Upper lobe of left lung (tissue), 6 donors: Measurements from ENCODE around the gene PBXIP1. TPM values are rescaled to one million over a fixed set of nuclear protein-coding genes. Genes with fewer than 3 reads are reported as not detected.

ENCODE experiments used
- ATAC-seq, 2 donors: fragments of 200-7000 bp; cut with Tn5 transposase; one replicate each; pipeline ENCODE4 v1.9.1; 2022; ENCODE audit warnings: mild to moderate bottlenecking in 2 of 2, moderate library complexity in 2 of 2; ENCODE audit not compliant: low FRiP score in 2 of 2
- DNase-seq, 2 donors: peaks; one replicate each; pipeline ENCODE4 v3.0.0-alpha.2; 2019 to 2020
- H3K27ac ChIP-seq, 4 donors: fragments of 200-600 bp; sonication (generic); one replicate each; pipeline ENCODE4 v1.5.1; 2016 to 2019
- H3K27me3 ChIP-seq, 4 donors: fragments of 200-600 bp; sonication (generic); one replicate each; pipeline ENCODE4 v1.5.1; 2017 to 2019
- H3K36me3 ChIP-seq, 4 donors: fragments of 200-600 bp; sonication (generic); one replicate each; pipeline ENCODE4 v1.5.1; 2016 to 2019
- H3K4me1 ChIP-seq, 4 donors: fragments of 200-600 bp; sonication (generic); one replicate each; pipeline ENCODE4 v1.5.1; 2018 to 2019
- H3K4me3 ChIP-seq, 4 donors: fragments of 200-600 bp; sonication (generic); one replicate each; pipeline ENCODE4 v1.5.1; 2017 to 2019; ENCODE audit warnings: mild to moderate bottlenecking in 2 of 4, moderate library complexity in 1 of 4
- H3K9me3 ChIP-seq, 4 donors: fragments of 200-600 bp; sonication (generic); one replicate each; pipeline ENCODE4 v1.5.1; 2018 to 2019
- EP300 ChIP-seq, 4 donors: sonication (generic); formaldehyde crosslinking; IDR thresholded peaks; one replicate each; pipeline ENCODE4 v1.5.1; 2017; ENCODE audit warnings: antibody characterized with exemption in 4 of 4, control low read depth in 2 of 4
- POLR2A ChIP-seq, 4 donors: fragments of 450-650 bp; IDR thresholded peaks; one replicate each; pipeline ENCODE4 v1.5.1; 2016 to 2017; ENCODE audit warnings: antibody characterized with exemption in 4 of 4, mild to moderate bottlenecking in 2 of 4
- POLR2AphosphoS5 ChIP-seq, 2 donors: sonication (generic); formaldehyde crosslinking; IDR thresholded peaks; one replicate each; pipeline ENCODE4 v1.5.1; 2017; ENCODE audit warnings: antibody characterized with exemption in 2 of 2
- WGBS, 2 donors: methylation state at CpG; one replicate each; pipeline ENCODE4 v1.1.5; 2017 to 2018; 5-methylcytosine and 5-hydroxymethylcytosine counted together
- total RNA-seq, 6 donors: library from RNA; depleted of rRNA in 4 of 6; stranded (reverse); fragments of >200 nt in 4 of 6; gene quantifications; one replicate each; pipeline versions ENCODE4 v1.1.0 to v1.2.1, GENCODE V29; 2016 to 2021
- TF ChIP-seq, protein P1 (sequence below), 6 experiments: fragments of 450-650 bp in 4 of 6; fragments of 200-600 bp in 2 of 6; sonication (generic) in 2 of 6; IDR thresholded peaks; one replicate each; pipeline ENCODE4 v1.5.1; 2016 to 2019; ENCODE audit warnings: antibody characterized with exemption in 6 of 6
- donor health status: DM: no; HTN: no; CAD: no; lungs with moderate emphysema.
- donor health status: DM: no; HTN: yes; CAD: no; lungs with severe emphysema.

The PBXIP1 gene
- total RNA-seq, 6 donors from 2014 or later = 72.1 to 108 (median 83.7) TPM

DNA sequence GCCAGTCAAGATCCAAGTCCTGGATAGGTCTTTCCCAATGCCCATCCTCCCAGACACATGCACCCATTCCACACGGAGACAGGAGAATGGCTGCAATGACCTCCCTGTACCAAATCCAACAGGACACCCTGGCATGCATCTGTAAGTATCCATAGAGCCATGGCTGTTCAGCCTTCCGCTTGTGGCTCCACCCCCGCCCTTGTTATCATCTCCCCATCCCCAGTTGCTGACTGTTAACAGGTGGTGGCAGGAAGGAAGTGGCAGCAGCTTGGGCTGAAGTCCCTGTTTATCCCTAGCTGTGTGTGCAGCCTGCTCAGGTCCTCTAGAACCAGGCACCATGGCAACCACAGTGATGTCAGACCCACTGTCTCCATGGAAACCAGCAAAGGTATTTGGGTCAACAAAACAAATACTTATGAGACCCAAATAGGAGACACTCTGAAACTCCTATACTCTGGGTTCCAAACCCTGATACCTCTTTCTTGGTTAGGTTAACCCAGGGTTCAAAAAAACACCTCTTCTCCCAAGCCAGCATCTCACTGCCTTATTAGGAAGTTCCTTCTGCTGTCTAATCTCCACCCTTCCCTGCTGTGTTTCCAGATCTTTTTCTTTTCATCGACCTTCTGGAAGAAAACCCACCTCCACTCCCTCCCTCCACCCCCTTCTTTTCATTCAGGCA lies 721 bp downstream of the PBXIP1 start:
- 11 to 17% methylated on average over 4 of the region's 4 CpGs for WGBS, 2 donors
- no peak for TF ChIP-seq EP300 (IDR thresholded peaks at IDR 0.05)
- peak in 1 of 2 donors; percentile 40 for TF ChIP-seq POLR2AphosphoS5 (IDR thresholded peaks at IDR 0.05)
- H3K9me3 ChIP-seq = no peaks in the 10 kb centered on the region
- peaks cover 6 to 28% (median 22%) of the 10 kb centered on the region in 4 donors for H3K36me3 ChIP-seq
- peak in 1 of 2 donors; percentile 71 for DNase-seq
- no peaks in the 10 kb centered on the region for H3K27me3 ChIP-seq
- peaks cover 33 to 66% (median 44%) of the 10 kb centered on the region in 4 donors for H3K4me1 ChIP-seq
- ATAC-seq = peak; percentile 47 to 66
- peak overlapping the region; percentile 11 to 75 (median 56) for H3K4me3 ChIP-seq
- H3K27ac ChIP-seq = peak overlapping the region; percentile 73 to 85 (median 76)

DNA sequence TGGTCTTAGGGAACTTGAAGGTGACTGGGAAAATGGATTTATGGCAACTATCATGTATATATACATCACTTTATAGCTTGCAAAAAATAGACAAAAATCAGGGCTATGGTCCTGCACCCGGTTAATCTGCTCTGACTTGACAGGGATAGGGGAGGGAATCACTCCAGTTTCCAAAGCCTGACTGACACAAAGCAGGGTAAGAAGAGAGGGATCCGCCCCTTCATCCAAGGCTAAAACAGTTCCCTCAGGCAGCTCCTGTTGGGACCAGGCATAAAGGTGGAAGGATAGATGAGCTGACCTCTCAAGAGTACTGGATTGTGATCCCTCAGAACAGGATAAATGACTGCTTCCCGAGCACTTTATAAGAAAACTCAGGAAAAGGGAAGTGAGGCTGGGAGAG lies 1.4 kb downstream of the PBXIP1 start:
- H3K9me3 ChIP-seq = no peaks in the 10 kb centered on the region
- ATAC-seq (no peak), DNase-seq (no peak)
- TF ChIP-seq, protein P1, sequence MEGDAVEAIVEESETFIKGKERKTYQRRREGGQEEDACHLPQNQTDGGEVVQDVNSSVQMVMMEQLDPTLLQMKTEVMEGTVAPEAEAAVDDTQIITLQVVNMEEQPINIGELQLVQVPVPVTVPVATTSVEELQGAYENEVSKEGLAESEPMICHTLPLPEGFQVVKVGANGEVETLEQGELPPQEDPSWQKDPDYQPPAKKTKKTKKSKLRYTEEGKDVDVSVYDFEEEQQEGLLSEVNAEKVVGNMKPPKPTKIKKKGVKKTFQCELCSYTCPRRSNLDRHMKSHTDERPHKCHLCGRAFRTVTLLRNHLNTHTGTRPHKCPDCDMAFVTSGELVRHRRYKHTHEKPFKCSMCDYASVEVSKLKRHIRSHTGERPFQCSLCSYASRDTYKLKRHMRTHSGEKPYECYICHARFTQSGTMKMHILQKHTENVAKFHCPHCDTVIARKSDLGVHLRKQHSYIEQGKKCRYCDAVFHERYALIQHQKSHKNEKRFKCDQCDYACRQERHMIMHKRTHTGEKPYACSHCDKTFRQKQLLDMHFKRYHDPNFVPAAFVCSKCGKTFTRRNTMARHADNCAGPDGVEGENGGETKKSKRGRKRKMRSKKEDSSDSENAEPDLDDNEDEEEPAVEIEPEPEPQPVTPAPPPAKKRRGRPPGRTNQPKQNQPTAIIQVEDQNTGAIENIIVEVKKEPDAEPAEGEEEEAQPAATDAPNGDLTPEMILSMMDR (IDR thresholded peaks at IDR 0.05) = no peak
- TF ChIP-seq EP300 (IDR thresholded peaks at IDR 0.05) (no peak), POLR2AphosphoS5 (IDR thresholded peaks at IDR 0.05) (no peak)
- 64 to 66% methylated on average over 3 of the region's 3 CpGs for whole genome bisulfite sequencing, 2 donors
- peaks cover 32 to 62% (median 42%) of the 10 kb centered on the region in 4 donors for H3K4me1 ChIP-seq
- no peaks in the 10 kb centered on the region for H3K27me3 ChIP-seq
- H3K36me3 ChIP-seq = peaks cover 8 to 31% (median 21%) of the 10 kb centered on the region in 4 donors
- peak overlapping the region in 1 of 4 donors; percentile 57 for H3K4me3 ChIP-seq
- H3K27ac ChIP-seq = peak overlapping the region in 2 of 4 donors; percentile 16 to 85

DNA sequence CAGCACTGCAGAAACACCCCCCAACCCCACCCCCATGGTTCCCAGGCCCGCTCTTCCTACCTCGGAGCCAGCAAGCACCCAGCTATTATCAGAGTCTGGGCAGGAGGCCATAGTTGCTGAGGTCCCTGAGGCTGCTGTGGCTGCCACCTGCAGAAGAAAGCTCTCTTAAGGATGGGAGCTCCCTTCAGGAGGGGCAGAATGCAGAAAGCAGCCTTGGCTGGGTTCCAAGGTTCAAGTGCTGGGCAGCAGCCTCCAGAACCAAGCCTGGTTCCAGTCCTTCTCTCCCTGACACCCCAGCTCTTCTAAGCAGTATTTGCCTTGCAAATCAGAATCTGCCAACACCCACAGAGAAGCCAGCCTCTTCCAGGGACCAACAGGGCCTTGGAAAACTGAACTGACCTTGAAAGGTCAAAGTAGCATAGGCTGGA lies 2.3 kb downstream of the PBXIP1 start:
- H3K27ac ChIP-seq = peak overlapping the region in 1 of 4 donors; percentile 3
- H3K9me3 ChIP-seq = no peaks in the 10 kb centered on the region
- no peaks in the 10 kb centered on the region for H3K27me3 ChIP-seq
- 75 to 86% methylated on average over 2 of the region's 2 CpGs for WGBS, 2 donors
- DNase-seq (no peak), ATAC-seq (no peak)
- no peak overlapping the region for H3K4me3 ChIP-seq
- TF ChIP-seq, protein P1 (IDR thresholded peaks at IDR 0.05) = no peak
- TF ChIP-seq POLR2A (IDR thresholded peaks at IDR 0.05) = no peak
- TF ChIP-seq POLR2AphosphoS5 (IDR thresholded peaks at IDR 0.05) = no peak
- no peak for TF ChIP-seq EP300 (IDR thresholded peaks at IDR 0.05)
- H3K36me3 ChIP-seq = peaks cover 8 to 22% (median 12%) of the 10 kb centered on the region in 4 donors
- H3K4me1 ChIP-seq = peaks cover 32 to 58% (median 40%) of the 10 kb centered on the region in 4 donors

DNA sequence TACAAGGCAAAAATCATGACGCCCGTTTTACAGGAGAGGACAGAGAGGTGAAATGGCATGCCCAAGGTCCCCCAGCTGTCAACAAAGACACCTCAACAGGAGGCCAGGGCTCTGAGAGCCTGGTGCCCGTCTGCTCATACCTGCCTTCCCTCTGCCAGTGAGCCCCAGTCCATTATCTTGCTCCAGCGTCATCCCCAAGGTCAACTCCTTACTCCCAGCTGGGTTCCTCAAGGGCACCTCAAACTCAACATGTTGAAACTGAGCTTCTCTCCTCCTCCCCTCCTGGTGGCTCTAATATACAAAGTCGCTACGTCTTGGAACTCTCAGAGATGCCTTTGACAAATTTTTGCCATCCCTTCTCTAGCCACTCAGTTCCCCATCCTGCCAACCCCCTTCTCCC lies 3.2 kb downstream of the PBXIP1 start:
- Histone ChIP-seq H3K4me3 (no peak overlapping the region), H3K9me3 (no peaks in the 10 kb centered on the region), H3K27me3 (no peaks in the 10 kb centered on the region), H3K4me1 (peaks cover 32 to 57% (median 40%) of the 10 kb centered on the region in 4 donors), H3K36me3 (peaks cover 8 to 23% (median 16%) of the 10 kb centered on the region in 4 donors), H3K27ac (peak overlapping the region in 1 of 4 donors; percentile 11)
- DNase-seq (no peak), ATAC-seq (no peak)
- TF ChIP-seq, protein P1 (IDR thresholded peaks at IDR 0.05) = no peak
- no peak for TF ChIP-seq EP300 (IDR thresholded peaks at IDR 0.05)
- no peak for TF ChIP-seq POLR2A (IDR thresholded peaks at IDR 0.05)
- TF ChIP-seq POLR2AphosphoS5 (IDR thresholded peaks at IDR 0.05) = no peak
- whole genome bisulfite sequencing, 2 donors = 85 to 90% methylated on average over 6 of the region's 6 CpGs

DNA sequence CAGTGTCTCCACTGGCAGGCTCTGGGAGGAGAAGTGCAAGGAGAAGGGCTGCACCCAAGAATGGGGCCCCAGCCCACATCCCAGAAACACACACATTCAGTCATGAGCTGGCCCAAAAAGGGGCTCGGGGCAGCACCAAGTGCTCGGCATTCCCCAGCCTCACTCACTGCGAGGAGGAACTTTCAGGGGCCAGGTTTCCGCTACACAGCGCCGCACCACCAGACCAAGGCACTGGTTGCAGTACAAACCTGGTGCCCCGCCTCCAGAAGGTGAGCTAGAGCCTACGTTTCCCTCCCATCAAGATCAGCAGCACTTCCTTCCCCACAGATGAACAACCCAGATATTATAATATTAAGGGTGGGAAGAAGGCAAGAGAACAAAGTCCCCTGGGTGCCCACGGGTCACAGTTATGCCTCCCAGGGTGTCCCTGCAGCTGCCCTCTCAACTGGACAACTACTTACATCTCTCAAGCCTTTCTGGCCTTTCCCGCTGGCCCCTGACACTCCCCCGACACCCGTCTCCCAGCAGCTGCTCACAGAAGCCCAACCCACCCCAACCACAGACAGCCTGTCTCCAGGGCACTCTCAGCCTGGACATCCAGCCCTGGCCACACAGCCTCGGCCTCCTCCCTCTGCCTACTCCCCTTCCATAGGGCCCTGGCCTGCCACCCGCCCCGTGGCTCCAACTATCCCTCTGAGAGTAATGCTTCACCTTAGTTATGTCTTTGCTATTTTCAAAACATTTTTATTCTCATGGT lies 3.8 kb downstream of the PBXIP1 start:
- H3K9me3 ChIP-seq = no peaks in the 10 kb centered on the region
- TF ChIP-seq EP300 (IDR thresholded peaks at IDR 0.05) (no peak), POLR2A (IDR thresholded peaks at IDR 0.05) (no peak), POLR2AphosphoS5 (IDR thresholded peaks at IDR 0.05) (no peak)
- TF ChIP-seq, protein P1 (IDR thresholded peaks at IDR 0.05) = no peak
- peaks cover 8 to 27% (median 21%) of the 10 kb centered on the region in 4 donors for H3K36me3 ChIP-seq
- H3K4me3 ChIP-seq = peak overlapping the region in 1 of 4 donors; percentile 5
- H3K27ac ChIP-seq = peak overlapping the region in 1 of 4 donors; percentile 11
- 70 to 75% methylated on average over 14 to 15 of the region's 15 CpGs for WGBS, 2 donors
- peak in 1 of 2 donors; percentile 63 for DNase-seq
- H3K27me3 ChIP-seq = no peaks in the 10 kb centered on the region
- ATAC-seq = no peak
- H3K4me1 ChIP-seq = peaks cover 32 to 51% (median 37%) of the 10 kb centered on the region in 4 donors
